C4-2B (cell line): ENCODE results near the gene TULP1.

Experiments
- H3K27ac ChIP-seq: fragments of 450-650 bp; 2 replicates; pipeline ENCODE4 v1.5.1; 2017
- CTCF ChIP-seq: fragments of 450-650 bp; conservative IDR thresholded peaks from 2 replicates; pipeline ENCODE4 v1.5.1; 2017; ENCODE audit warnings: mild to moderate bottlenecking
- ZFX ChIP-seq: fragments of 450-650 bp; IDR thresholded peaks from 2 replicates; pipeline ENCODE4 v1.6.1; 2017

TULP1 gene

DNA sequence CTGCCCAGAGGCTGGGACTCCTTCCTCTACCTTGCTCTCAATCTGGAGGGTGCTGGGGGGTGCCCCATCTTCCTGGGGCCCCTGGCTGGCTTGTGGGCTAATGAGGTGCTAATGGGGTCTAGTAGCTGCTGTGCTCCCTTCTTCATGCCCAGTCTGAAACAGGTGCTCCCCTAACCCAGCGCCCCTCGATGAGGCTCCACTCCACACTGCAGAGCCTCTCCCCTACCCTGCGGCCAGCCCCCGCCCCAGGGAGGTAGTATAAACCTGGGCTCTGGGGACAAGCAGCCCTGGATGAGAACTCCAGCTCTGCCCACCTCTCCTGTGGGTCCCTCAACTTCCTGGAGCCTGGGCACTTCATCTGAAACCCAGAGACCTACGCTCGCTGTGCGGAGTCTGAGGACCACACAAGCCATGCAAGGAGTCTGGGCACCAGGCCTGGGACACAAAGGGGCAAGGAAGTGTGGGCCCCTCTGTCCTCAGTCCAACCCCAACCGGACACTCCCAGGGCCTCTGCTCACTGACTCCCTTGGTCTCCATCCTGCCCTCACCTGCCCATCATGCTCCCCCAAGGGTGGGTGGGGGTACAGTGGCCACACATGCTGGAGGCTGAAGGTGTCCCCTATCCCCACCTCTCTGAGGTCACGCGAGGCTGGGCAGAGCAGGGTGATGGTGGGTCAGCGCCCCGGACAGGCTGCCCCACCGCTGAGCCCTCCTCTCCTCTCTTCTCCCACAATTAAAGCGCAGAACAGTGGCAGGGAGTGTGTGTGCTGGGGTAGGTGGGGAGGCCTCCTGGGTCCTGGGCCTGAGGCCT, 38.4 kb downstream of the TULP1 start:
- no peak overlapping the region for H3K27ac ChIP-seq
- TF ChIP-seq CTCF (no peak), ZFX (no peak)

GRCh38 chr6:35473850-35474130, 38.9 kb downstream of the TULP1 start:
- TF ChIP-seq CTCF (no peak), ZFX (no peak)
- no peak overlapping the region for H3K27ac ChIP-seq

DNA sequence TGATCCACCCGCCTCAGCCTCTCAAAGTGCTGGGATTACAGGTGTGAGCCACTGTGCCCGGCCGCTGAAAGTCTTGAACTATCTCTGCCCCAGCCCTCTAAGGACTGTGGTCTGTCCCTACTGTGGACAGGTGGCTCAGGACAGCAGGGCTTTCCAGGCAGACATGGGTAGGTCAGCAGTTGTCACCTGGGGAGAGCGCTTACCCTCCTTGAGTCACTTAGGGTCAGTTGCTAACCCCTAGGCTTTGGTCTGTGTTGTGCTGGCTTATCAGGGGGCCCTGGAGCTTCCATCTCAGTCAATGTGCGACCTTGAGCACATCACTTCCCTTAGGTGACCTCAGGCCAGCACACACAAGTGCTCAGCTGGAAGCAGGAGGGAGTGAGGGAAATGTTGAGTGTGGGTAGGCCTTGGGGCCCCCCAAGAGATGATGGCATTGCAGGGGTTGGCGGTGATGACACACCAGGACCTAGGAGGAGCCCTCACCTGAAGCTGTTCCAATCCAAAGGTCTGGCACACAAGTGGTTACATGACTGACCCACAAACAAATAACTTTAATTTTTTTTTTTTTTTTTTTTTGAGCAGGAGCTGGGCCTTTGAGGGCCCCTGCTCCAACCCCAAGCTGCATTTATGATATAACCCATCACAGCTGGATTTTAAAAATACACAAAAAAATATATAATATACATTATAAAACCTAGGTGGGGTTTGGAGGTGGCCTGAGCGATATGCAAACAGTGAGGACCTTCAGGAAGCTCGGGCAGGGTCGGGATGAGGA, 39.4 kb downstream of the TULP1 start:
- no peak overlapping the region for H3K27ac ChIP-seq
- TF ChIP-seq ZFX (no peak), CTCF (no peak)

GRCh38 chr6:35471836-35472345, 40.8 kb downstream of the TULP1 start:
- peak overlapping the region; percentile 14 for H3K27ac ChIP-seq

DNA sequence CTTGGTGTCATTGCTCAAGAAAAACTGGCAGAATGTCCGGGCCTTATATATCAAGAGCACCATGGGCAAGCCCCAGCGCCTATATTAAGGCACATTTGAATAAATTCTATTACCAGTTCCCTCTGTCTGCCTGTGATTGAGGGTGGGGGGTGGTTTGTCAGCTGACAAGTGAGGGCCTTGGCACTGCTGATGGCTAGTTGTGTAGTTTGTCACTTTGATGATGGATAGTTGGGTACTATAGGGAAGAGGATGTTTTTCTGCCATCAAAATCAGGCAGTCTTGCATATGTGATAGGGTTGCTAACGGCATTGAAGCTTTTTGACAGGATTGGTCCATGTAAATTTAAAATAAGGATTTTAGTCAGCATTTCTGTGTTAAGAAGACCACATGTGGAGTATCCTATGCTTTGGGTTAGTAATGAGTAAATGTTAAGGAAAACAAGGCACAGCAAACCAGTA, 42.0 kb downstream of the TULP1 start:
- TF ChIP-seq CTCF (no peak), ZFX (no peak)
- H3K27ac ChIP-seq = peak overlapping the region; percentile 98

More at GRCh38 chr6:35471836-35472345, 40.8 kb downstream of the TULP1 start:
- TF ChIP-seq CTCF (no peak), ZFX (no peak)

GRCh38 chr6:35469751-35470662, 42.7 kb downstream of the TULP1 start:
- peak overlapping the region; percentile 98 for H3K27ac ChIP-seq
- TF ChIP-seq ZFX (no peak), CTCF (no peak)
